Fibroblast of pulmonary artery (primary cell): Measurements from ENCODE around the gene SUGCT.
"Not testable (repeated sequence)": the region's sequence is repeated elsewhere in the genome, so short reads cannot be mapped to it uniquely, and the experiment has no call there.

ENCODE experiments used
- DNase-seq: peaks from one replicate; pipeline ENCODE4 v3.0.0-alpha.2; 2010; ENCODE audit warnings: low read depth
- H3K4me3 ChIP-seq: replicated peaks from 2 replicates; pipeline ENCODE4 v1.5.1; 2011; ENCODE audit warnings: low read depth, mild to moderate bottlenecking, control low read depth, low read length, moderate library complexity
- CTCF ChIP-seq: IDR thresholded peaks from 2 replicates; pipeline ENCODE4 v1.5.1; 2011; ENCODE audit warnings: mild to moderate bottlenecking, control low read depth, low read length, inconsistent platforms; ENCODE audit errors: missing control alignments

Gene SUGCT

GRCh38 chr7:40120020-40120419, 14.8 kb upstream of the SUGCT start:
- TF ChIP-seq CTCF, result no peak
- DNase-seq, result no peak

GRCh38 chr7:40122100-40122939, 12.5 kb upstream of the SUGCT start:
- not testable (repeated sequence) for H3K4me3 ChIP-seq, DNase-seq

More at GRCh38 chr7:40120020-40120419, 14.8 kb upstream of the SUGCT start:
- no peak overlapping the region for H3K4me3 ChIP-seq

GRCh38 chr7:40122940-40123254, 11.9 kb upstream of the SUGCT start:
- DNase-seq, result no peak
- H3K4me3 ChIP-seq, result no peak overlapping the region
- TF ChIP-seq CTCF, result no peak

GRCh38 chr7:40133561-40134427, 1.0 kb upstream of the SUGCT start:
- peak; percentile 23 for DNase-seq
- peak overlapping the region; percentile 95 for H3K4me3 ChIP-seq

GRCh38 chr7:40135317-40135610, 459 bp downstream of the SUGCT start:
- no peak for TF ChIP-seq CTCF
- peak overlapping the region; percentile 95 for H3K4me3 ChIP-seq
- peak; percentile 26 for DNase-seq

More at GRCh38 chr7:40133561-40134427, 1.0 kb upstream of the SUGCT start:
- TF ChIP-seq CTCF, result no peak

- no peak for DNase-seq
- TF ChIP-seq CTCF, result no peak
- no peak overlapping the region for H3K4me3 ChIP-seq
Measured at GRCh38 chr7:40137563-40137962, 2.8 kb downstream of the SUGCT start.

GRCh38 chr7:40138973-40139372, 4.2 kb downstream of the SUGCT start:
- no peak overlapping the region for H3K4me3 ChIP-seq
- no peak for TF ChIP-seq CTCF
- DNase-seq, result no peak

- not testable (repeated sequence) for H3K4me3 ChIP-seq
Measured at GRCh38 chr7:40139891-40140290, 5.1 kb downstream of the SUGCT start.

GRCh38 chr7:40141916-40142315, 7.1 kb downstream of the SUGCT start:
- DNase-seq, H3K4me3 ChIP-seq: not testable (repeated sequence)

More at GRCh38 chr7:40139891-40140290, 5.1 kb downstream of the SUGCT start:
- DNase-seq, result not testable (repeated sequence)

GRCh38 chr7:40145596-40146130, 10.9 kb downstream of the SUGCT start:
- DNase-seq, result peak; percentile 14
- not testable (repeated sequence) for H3K4me3 ChIP-seq
